ELF-1 (cell line): Measurements from ENCODE around the gene ECHS1.
"Not testable (repeated sequence)": the region's sequence is repeated elsewhere in the genome, so short reads cannot be mapped to it uniquely, and the experiment has no call there.

ENCODE experiments used
- DNase-seq: peaks from one replicate; pipeline ENCODE4 v3.0.0-alpha.2; 2016; ENCODE audit warnings: low read depth, low spot score

Gene ECHS1

GRCh38 chr10:133324857-133325260 lies 48.3 kb downstream of the ECHS1 start:
- DNase-seq = no peak

DNA sequence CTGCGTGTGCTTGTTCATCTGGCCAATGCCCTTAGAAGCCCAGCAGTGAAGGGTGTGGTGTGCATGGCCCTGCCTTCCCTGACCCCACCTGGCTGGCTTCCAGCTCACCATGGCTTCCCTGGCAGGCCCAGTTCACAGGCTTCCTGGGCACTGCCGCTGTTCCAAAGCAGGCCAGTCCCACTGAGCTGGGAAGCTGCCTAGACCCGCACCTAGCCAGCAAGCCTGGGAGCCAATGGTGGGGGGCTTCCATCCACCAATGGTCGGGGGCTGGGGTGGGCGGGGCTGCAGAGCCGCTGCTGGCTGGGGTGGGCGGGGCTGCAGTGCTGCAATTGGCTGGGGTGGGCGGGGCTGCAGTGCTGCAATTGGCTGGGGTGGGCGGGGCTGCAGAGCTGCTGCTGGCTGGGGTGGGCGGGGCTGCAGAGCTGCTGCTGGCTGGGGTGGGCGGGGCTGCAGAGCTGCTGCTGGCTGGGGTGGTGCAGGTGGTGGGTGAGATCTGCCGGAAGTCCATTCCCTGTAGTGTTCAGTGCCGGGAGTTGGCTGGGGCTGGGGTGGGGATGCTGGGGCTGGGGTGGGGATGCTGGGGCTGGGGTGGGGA lies 48.9 kb downstream of the ECHS1 start:
- peak; percentile 59 for DNase-seq

DNA sequence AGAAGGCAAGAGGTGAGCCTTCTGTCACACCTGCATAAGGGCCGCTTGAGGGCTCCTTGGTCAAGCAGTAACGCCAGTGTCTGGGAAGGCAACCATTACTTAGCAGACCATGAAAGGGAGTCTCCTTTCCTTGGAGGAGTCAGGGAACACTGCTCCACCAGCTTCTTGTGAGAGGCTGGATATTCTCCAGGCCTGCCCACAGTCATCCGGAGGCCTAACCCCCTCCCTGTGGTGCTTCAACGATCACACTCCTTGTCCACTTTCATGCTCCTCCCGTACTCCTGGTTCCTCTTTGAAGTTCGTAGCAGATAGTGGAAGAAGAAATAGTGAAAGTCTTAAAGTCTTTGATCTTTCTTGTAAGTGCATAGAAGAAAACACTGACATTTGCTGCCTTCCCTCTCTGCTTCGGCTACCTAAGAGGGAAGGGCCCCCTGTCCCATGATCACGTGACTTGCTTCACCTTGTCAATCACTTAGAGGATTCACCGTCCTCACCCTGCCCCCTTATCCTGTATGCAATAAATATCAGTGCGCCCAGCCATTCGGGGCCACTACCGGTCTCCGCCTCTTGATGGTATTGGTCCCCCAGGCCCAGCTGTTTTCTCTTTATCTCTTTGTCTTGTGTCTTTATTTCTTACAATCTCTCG lies 51.0 kb downstream of the ECHS1 start:
- not testable (repeated sequence) for DNase-seq

- DNase-seq = not testable (repeated sequence)
Observed at GRCh38 chr10:133320852-133321422, 52.2 kb downstream of the ECHS1 start.

DNA sequence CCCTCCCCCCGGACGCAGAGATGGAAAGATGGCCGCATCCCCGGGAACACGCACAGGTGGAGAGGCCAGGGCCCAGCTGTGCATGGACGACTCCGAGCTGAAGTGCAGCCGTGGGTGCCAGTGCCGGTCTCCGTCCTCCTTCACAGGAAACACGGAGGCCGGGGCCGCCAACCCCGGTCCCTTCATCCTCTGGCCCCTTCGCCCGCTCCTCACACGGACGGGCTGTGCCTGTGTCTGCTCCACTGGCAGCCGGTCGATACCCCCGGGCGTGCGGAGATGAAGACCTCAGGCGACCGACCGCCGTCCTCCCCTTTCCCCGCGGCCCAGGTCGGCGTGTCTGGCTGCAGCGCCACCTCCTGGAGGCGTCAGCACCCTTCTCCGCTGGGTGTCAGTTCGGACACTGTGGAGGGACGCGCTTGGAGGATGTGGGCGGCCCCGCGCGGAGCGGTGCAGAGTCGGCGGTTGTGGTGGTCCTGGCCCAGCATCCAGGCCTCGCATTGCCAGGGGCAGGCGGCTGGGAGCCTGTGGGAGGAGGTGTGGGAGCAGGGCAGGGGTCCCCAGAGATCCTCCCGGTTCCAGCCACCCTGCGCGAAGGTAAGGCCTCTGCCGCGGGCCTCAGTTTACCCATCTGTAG lies 54.5 kb downstream of the ECHS1 start:
- peak; percentile 83 for DNase-seq

GRCh38 chr10:133316732-133317131 lies 56.4 kb downstream of the ECHS1 start:
- no peak for DNase-seq

DNA sequence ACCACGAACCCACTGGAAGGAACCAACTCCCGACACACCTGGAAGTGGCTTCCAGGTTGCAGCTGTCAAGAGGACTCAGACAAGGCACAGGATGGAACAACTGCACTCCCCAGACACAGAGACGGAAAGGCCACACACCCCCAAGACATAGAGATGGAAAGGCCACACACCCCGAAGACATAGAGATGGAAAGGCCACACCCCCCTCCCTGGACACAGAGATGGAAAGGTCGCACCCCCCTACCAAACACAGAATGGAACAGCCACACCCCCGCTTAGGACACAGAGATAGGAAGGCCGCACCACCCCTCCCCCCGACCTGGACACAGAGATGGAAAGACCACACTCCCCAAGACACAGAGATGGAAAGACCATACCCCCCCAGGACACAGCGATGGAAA lies 56.9 kb downstream of the ECHS1 start:
- DNase-seq = no peak

- DNase-seq = no peak
Observed at GRCh38 chr10:133315847-133316246, 57.3 kb downstream of the ECHS1 start.

- DNase-seq = no peak
Observed at GRCh38 chr10:133314911-133315310, 58.2 kb downstream of the ECHS1 start.

GRCh38 chr10:133313192-133313591 lies 60.0 kb downstream of the ECHS1 start:
- DNase-seq = no peak

DNA sequence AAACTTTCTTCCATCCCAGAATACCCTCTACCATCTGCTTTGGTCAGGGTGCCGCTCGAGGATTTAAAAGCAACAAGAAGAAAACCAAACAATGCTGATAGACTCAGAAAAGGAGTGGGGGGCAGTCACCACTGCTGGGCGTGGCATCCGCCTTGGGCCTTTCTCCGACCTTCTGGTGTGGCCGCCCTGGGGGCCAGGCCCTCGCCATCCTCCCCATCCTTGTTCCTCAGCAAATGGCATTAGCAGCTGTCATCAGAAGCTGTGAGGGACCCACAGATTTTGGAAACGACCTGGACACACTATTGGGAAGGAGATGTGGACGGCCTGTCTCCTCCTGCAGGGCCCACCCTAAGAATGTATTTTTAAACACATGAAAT lies 60.4 kb downstream of the ECHS1 start:
- DNase-seq = no peak
